Activated T-cell treated with anti-CD3 and anti-CD28 coated beads, Interleukin-2, amount 50 U/mL, for 4 hours (primary cell): ENCODE data around the gene AXL. TPM values are rescaled to one million over a fixed set of nuclear protein-coding genes. Genes with fewer than 3 reads are reported as not detected.
"Not testable (repeated sequence)": the region's sequence is repeated elsewhere in the genome, so short reads cannot be mapped to it uniquely, and the experiment has no call there.

ENCODE experiments used
- ATAC-seq, 2 donors: fragments of 200-7000 bp; cut with Tn5 transposase; one replicate each; pipeline ENCODE4 v1.10.0; 2021
- DNase-seq: peaks from one replicate; pipeline ENCODE4 v3.0.0-alpha.2; 2020
- H3K27me3 Mint-ChIP-seq: one replicate; pipeline ENCODE4 v1.8.0; 2021; ENCODE audit warnings: low read depth, mixed read lengths
- H3K36me3 Mint-ChIP-seq: one replicate; pipeline ENCODE4 v1.8.0; 2022; ENCODE audit warnings: mixed read lengths; ENCODE audit not compliant: insufficient read depth
- H3K4me1 Mint-ChIP-seq: one replicate; pipeline ENCODE4 v1.8.0; 2021; ENCODE audit warnings: low read depth, mixed read lengths
- H3K4me3 Mint-ChIP-seq: one replicate; pipeline ENCODE4 v1.8.0; 2021; ENCODE audit warnings: mild to moderate bottlenecking, moderate library complexity, mixed read lengths
- H3K9me3 Mint-ChIP-seq: one replicate; pipeline ENCODE4 v1.8.0; 2021; ENCODE audit warnings: mixed read lengths
- total RNA-seq, 3 donors: library from RNA; stranded (reverse); gene quantifications; one replicate each; pipeline ENCODE4 v1.2.1, GENCODE V29; 2021

Gene AXL
- total RNA-seq, 3 donors from 2014 or later, result 0.08 to 0.40 (median 0.30) TPM

- H3K27me3 Mint-ChIP-seq, result peaks cover 32% of the 10 kb centered on the region
- H3K36me3 Mint-ChIP-seq, result no peaks in the 10 kb centered on the region
- peaks cover 27% of the 10 kb centered on the region for H3K4me1 Mint-ChIP-seq
- no peak overlapping the region for H3K4me3 Mint-ChIP-seq
- no peak for ATAC-seq
- no peaks in the 10 kb centered on the region for H3K9me3 Mint-ChIP-seq
- no peak for DNase-seq
Measured at GRCh38 chr19:41223431-41224234, 4.6 kb downstream of the AXL start.

GRCh38 chr19:41224632-41225031 is 5.6 kb downstream of the AXL start:
- no peak overlapping the region for H3K4me3 Mint-ChIP-seq
- DNase-seq (no peak), ATAC-seq (no peak)
- H3K27me3 Mint-ChIP-seq, result peaks cover 23% of the 10 kb centered on the region
- peaks cover 27% of the 10 kb centered on the region for H3K4me1 Mint-ChIP-seq
- no peaks in the 10 kb centered on the region for H3K9me3 Mint-ChIP-seq
- no peaks in the 10 kb centered on the region for H3K36me3 Mint-ChIP-seq

- Mint-ChIP-seq H3K4me3 (peak overlapping the region; percentile 80), H3K4me1 (peaks cover 27% of the 10 kb centered on the region), H3K9me3 (no peaks in the 10 kb centered on the region), H3K27me3 (peaks cover 17% of the 10 kb centered on the region), H3K36me3 (no peaks in the 10 kb centered on the region)
- DNase-seq, result peak; percentile 39
- ATAC-seq, result peak; percentile 86 to 89
Measured at GRCh38 chr19:41225238-41226052, 6.4 kb downstream of the AXL start.

- Mint-ChIP-seq H3K4me1 (peaks cover 27% of the 10 kb centered on the region), H3K27me3 (peaks cover 9% of the 10 kb centered on the region), H3K4me3 (peak overlapping the region; percentile 80), H3K36me3 (no peaks in the 10 kb centered on the region), H3K9me3 (no peaks in the 10 kb centered on the region)
- DNase-seq (peak; percentile 19), ATAC-seq (peak; percentile 32 to 41)
Measured at GRCh38 chr19:41226053-41226873, 7.2 kb downstream of the AXL start.

- Mint-ChIP-seq H3K4me3 (peak overlapping the region; percentile 75), H3K27me3 (peaks cover 8% of the 10 kb centered on the region), H3K9me3 (no peaks in the 10 kb centered on the region), H3K36me3 (no peaks in the 10 kb centered on the region), H3K4me1 (peaks cover 27% of the 10 kb centered on the region)
- DNase-seq (no peak), ATAC-seq (peak; percentile 18 to 20)
Measured at GRCh38 chr19:41226874-41227390, 7.9 kb downstream of the AXL start.

GRCh38 chr19:41228486-41228885 is 9.5 kb downstream of the AXL start:
- no peak for ATAC-seq
- Mint-ChIP-seq H3K36me3 (no peaks in the 10 kb centered on the region), H3K9me3 (no peaks in the 10 kb centered on the region), H3K27me3 (peaks cover 5% of the 10 kb centered on the region), H3K4me1 (peaks cover 24% of the 10 kb centered on the region), H3K4me3 (no peak overlapping the region)
- no peak for DNase-seq

GRCh38 chr19:41229338-41229737 is 10.3 kb downstream of the AXL start:
- H3K9me3 Mint-ChIP-seq, ATAC-seq, H3K27me3 Mint-ChIP-seq, H3K36me3 Mint-ChIP-seq, H3K4me3 Mint-ChIP-seq, DNase-seq: not testable (repeated sequence)
- H3K4me1 Mint-ChIP-seq, result peaks cover 20% of the 10 kb centered on the region

GRCh38 chr19:41230067-41230857 is 11.2 kb downstream of the AXL start:
- Mint-ChIP-seq H3K27me3 (peaks cover 3% of the 10 kb centered on the region), H3K4me3 (no peak overlapping the region), H3K36me3 (no peaks in the 10 kb centered on the region), H3K9me3 (no peaks in the 10 kb centered on the region), H3K4me1 (peaks cover 16% of the 10 kb centered on the region)
- ATAC-seq (no peak), DNase-seq (no peak)

GRCh38 chr19:41232686-41233085 is 13.7 kb downstream of the AXL start:
- ATAC-seq, result no peak
- no peaks in the 10 kb centered on the region for H3K4me1 Mint-ChIP-seq
- no peak for DNase-seq
- H3K4me3 Mint-ChIP-seq, result no peak overlapping the region
- H3K27me3 Mint-ChIP-seq, result no peaks in the 10 kb centered on the region
- H3K9me3 Mint-ChIP-seq, result no peaks in the 10 kb centered on the region
- H3K36me3 Mint-ChIP-seq, result no peaks in the 10 kb centered on the region

- H3K4me3 Mint-ChIP-seq, result no peak overlapping the region
- peaks cover 2% of the 10 kb centered on the region for H3K27me3 Mint-ChIP-seq
- H3K36me3 Mint-ChIP-seq, result no peaks in the 10 kb centered on the region
- DNase-seq, result no peak
- H3K4me1 Mint-ChIP-seq, result no peaks in the 10 kb centered on the region
- no peak for ATAC-seq
- no peaks in the 10 kb centered on the region for H3K9me3 Mint-ChIP-seq
Measured at GRCh38 chr19:41233748-41234240, 14.8 kb downstream of the AXL start.

GRCh38 chr19:41234512-41235168 is 15.6 kb downstream of the AXL start:
- no peak for DNase-seq
- Mint-ChIP-seq H3K36me3 (no peaks in the 10 kb centered on the region), H3K27me3 (peaks cover 2% of the 10 kb centered on the region)

GRCh38 chr19:41235480-41235879 is 16.5 kb downstream of the AXL start:
- no peak for DNase-seq
- no peak for ATAC-seq
- Mint-ChIP-seq H3K4me1 (no peaks in the 10 kb centered on the region), H3K9me3 (no peaks in the 10 kb centered on the region), H3K36me3 (no peaks in the 10 kb centered on the region), H3K27me3 (peaks cover 2% of the 10 kb centered on the region), H3K4me3 (no peak overlapping the region)

More at GRCh38 chr19:41234512-41235168, 15.6 kb downstream of the AXL start:
- no peak overlapping the region for H3K4me3 Mint-ChIP-seq
- H3K9me3 Mint-ChIP-seq, result no peaks in the 10 kb centered on the region
- no peak for ATAC-seq
- H3K4me1 Mint-ChIP-seq, result no peaks in the 10 kb centered on the region

GRCh38 chr19:41238244-41238643 is 19.2 kb downstream of the AXL start:
- Mint-ChIP-seq H3K9me3 (no peaks in the 10 kb centered on the region), H3K4me3 (no peak overlapping the region), H3K4me1 (no peaks in the 10 kb centered on the region), H3K36me3 (no peaks in the 10 kb centered on the region), H3K27me3 (peaks cover 2% of the 10 kb centered on the region)
- ATAC-seq (no peak), DNase-seq (no peak)
